Hematopoietic multipotent progenitor cell (in vitro differentiated cells): ENCODE results near the gene MAPKAPK2. TPM values are rescaled to one million over a fixed set of nuclear protein-coding genes. Genes with fewer than 3 reads are reported as not detected.
"Not testable (repeated sequence)": the region's sequence is repeated elsewhere in the genome, so short reads cannot be mapped to it uniquely, and the experiment has no call there.

Experiments
- DNase-seq, 3 donors: peaks; one replicate each; pipeline ENCODE4 v3.0.0-alpha.2; 2011 to 2015; ENCODE audit warnings: low read depth in 2 of 3, low spot score in 2 of 3
- total RNA-seq: library from RNA; depleted of rRNA; stranded (reverse); fragments of >200 nt; gene quantifications from one replicate; pipeline ENCODE4 v1.2.3, GENCODE V29; 2012

The MAPKAPK2 gene
- total RNA-seq, result 56.3 TPM

DNA sequence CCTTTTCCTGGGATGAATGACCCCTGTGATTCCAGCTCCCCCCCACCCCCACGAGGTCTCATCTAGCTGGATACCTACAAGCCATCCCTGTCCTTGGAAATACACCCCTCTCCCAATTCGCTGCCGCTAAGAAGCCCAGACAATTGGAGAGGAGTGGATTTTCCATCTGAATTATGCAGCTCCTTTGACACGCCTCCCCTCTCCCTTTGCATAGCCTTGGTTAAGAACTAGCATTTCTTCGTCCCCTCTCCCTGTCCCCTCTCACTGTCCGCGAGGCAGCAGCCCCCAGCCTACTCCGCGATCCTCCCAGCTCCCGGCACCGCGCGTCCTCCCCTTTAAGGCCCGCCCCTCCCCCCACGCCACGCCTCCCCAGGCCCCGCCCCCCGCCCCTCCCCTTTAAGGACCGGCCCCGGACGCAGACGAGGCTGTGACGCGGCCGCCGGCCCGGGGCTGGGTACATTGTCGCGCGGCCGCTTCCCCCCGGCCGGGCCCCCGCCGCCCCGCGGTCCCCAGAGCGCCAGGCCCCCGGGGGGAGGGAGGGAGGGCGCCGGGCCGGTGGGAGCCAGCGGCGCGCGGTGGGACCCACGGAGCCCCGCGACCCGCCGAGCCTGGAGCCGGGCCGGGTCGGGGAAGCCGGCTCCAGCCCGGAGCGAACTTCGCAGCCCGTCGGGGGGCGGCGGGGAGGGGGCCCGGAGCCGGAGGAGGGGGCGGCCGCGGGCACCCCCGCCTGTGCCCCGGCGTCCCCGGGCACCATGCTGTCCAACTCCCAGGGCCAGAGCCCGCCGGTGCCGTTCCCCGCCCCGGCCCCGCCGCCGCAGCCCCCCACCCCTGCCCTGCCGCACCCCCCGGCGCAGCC is at the start of gene MAPKAPK2:
MAPKAPK2 (plus strand) TSS at position 428 of the 856 bp plus-strand sequence; CDS start at position 753, 325 bp downstream.
- DNase-seq, result peak; percentile 57 to 82 (median 75)

DNA sequence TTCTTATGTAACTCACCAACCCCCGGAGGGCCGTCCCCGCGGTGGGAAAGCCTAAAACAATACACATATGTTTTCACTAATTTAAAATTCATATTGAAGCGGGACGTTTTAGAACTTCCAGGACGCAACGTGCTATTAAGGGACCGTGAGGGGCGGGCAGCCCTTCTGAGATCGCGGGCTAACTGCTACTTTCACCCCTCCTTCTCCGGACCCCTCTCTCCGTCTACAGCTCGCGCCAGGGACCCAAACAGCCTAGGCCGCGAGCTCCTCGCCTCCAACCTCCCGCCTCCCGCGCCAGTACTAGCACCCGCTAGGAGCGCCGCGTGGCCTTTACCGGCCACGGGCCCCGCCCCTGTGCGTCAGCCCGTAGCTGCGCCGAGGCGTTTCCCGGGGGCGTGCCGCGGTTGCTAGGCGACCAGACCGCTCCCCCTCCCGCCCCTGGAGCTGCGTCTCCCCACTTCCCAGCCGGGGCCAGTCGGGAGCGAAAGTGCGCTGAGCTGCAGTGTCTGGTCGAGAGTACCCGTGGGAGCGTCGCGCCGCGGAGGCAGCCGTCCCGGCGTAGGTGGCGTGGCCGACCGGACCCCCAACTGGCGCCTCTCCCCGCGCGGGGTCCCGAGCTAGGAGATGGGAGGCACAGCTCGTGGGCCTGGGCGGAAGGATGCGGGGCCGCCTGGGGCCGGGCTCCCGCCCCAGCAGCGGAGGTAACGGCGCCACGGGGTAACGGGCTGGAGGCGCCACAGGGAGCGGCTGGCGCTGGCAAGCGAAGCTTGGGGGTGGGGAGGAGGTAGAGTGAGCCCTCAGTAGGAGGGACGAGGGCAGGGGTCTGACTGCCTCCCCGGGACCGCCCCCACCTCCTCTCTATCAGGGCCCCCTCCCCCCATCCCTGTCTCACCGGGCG is 49.4 kb upstream of the MAPKAPK2 start, which contains the start of gene DYRK3:
DYRK3 (plus strand) TSS at position 457 of the 898 bp plus-strand sequence; CDS start at position 625, 168 bp downstream.
- DNase-seq, result peak; percentile 74 to 90 (median 88)

DNA sequence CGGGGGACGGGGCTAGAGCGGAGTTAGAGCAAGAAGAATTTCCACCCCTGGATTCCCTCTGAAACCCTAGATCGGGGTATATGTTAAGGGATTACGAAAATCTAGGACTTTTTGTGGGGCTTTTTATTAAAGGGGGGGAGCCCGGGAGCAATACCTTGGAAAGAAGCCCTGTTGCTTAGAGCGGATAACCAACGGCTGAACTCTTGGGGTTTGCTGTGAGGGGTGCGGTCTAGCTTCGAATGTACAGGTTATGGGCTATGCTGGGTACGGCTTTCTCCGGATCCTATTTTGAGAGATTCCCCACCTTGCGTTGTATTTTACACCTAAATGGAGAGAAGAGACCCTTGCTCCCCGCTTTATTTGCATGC is 48.7 kb upstream of the MAPKAPK2 start:
- no peak for DNase-seq

DNA sequence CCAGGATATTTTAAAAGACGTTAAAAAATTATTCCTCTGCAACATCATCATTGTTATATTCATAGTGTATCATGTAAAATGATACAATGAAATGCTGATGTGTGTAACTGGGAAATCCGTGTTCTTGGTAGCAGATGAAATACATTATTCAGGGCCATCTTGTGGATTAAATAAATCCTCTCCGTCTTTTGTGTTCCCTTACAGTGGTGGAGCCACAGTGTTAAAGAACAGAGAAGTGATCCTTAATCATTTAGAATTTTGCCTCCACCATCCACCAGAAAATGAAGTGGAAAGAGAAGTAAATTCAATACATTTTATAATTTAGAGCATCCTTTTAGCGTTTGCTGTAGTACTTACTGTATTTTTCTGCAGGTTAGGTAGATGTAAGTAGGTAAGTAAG is 48.0 kb upstream of the MAPKAPK2 start:
- no peak for DNase-seq

DNA sequence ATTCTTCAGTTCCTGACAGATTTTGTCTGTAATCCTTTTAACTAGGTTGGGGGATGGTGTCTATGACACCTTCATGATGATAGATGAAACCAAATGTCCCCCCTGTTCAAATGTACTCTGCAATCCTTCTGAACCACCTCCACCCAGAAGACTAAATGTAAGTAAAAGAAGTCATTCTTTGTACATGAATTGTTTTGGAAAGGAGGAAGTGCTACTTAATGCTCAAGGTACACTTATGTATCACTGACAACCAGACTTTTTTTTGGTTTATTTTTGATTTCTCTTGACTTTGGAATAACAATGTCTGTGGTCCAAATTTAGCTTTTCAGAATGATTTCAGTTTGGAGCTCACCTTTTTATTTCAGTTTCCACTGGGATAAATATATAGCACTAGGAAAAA is 47.1 kb upstream of the MAPKAPK2 start:
- no peak for DNase-seq

DNA sequence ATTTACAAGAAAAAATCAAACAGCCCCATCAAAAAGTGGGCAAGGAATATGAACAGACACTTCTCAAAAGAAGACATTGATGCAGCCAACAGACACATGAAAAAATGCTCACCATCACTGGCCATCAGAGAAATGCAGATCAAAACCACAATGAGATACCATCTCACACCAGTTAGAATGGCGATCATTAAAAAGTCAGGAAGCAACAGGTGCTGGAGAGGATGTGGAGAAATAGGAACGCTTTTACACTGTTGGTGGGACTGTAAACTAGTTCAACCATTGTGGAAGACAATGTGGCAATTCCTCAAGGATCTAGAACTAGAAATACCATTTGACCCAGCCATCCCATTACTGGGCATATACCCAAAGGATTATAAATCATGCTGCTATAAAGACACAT is 42.6 kb upstream of the MAPKAPK2 start:
- DNase-seq, result not testable (repeated sequence)

DNA sequence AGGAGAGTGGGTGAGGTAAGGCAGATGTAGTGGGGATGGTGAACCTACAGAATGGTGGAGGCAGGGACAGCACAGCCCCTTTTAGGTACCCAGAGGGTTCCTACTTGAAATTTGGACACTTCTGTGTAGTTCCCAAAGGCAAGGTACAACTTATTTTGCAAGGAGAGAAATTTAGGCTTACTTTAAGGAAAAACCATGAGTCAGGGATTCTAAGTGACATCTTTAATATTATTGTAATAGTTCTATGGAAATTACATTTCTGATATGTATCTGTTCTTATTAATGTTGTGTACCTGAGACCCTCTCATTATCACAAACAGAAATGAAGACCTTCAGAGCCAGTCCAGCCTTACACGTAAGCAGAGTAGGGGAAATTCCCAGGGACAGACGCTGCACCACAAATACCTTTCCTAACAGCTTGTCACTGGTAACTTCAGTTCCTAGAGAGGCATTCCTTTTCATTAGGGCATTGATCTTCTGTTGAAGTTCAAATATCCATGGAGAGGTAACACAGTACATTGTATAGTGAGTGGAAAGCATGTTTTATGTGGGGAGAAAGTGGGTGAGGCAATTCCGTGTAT is 41.5 kb upstream of the MAPKAPK2 start:
- DNase-seq, result no peak

DNA sequence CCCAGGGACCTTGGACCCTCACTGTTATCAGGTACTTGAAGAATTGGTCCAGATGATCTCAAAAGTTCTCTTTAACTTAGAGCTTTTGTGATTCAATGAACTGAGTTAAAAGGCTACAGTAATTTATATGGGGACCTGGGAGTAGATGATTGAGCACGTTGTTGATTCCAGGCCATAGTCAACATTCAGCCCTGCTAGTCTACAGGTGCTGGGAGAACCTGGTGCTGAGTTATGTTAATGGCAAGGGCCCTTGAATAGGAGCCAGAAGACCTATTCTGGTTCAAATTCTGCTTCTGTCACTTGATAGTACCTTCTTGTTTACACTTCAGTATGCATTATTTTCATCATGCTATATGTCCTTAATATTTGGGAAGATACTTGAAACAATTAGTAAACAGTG is 38.2 kb upstream of the MAPKAPK2 start:
- no peak for DNase-seq

DNA sequence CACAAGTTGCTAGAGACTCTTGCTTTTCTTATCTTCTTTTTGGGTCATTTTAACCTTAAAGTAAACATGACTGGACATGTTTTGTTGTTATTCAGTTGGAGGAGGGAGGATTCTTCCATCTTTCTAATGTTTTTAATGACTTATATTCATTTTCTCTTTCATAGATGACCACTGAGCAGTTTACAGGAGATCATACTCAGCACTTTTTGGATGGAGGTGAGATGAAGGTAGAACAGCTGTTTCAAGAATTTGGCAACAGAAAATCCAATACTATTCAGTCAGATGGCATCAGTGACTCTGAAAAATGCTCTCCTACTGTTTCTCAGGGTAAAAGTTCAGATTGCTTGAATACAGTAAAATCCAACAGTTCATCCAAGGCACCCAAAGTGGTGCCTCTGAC is 37.5 kb upstream of the MAPKAPK2 start:
- DNase-seq, result no peak

DNA sequence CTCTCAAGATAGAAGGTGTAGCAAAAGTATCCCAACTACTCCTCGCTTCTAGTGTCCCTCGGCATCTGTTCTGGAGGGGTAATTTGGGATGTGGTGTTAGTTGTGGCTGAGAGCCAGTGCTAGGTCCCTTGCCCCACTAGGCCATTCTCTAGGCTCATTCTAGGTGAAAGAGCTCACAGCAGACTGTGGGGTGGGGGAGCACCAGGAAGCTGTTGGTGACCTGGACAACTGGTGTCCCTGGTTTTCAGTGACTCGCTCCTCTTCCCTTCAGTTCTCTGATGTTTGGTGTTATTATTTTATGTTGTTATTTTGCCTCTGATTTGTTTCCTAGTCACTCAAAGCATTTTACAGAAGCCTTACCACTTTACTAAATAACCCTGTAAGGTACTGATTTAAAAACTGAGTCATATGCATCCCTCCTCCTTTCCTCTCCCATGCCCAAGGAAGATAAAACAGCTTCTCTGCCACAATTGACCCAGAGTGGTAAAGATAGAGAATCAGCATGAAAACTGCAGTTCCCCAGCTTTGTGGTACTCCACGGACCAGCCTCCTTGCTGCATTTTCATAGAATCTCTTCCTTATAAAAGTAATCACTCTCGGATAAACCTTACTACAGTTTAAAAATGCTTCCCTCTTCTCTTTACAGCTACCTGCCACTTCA is 35.3 kb upstream of the MAPKAPK2 start:
- no peak for DNase-seq

DNA sequence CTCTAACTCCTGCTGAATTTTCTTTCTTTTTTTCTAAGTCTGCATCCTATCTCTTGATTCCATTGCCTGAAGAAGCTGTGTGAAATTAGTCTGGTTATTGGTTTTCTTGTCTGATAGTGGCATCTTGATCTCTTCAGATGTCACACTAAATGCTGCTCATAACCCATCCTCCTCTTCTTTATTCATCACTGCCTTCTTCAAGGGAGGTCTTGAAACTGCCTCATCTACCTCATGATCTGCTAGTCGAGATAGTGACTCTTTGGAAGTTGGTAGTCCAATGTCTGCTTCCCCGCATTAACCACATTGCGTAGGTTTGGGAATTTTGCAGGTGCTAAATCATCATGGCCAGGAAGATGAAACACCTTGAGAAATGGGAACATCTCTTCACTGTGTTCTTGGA is 33.7 kb upstream of the MAPKAPK2 start:
- no peak for DNase-seq

DNA sequence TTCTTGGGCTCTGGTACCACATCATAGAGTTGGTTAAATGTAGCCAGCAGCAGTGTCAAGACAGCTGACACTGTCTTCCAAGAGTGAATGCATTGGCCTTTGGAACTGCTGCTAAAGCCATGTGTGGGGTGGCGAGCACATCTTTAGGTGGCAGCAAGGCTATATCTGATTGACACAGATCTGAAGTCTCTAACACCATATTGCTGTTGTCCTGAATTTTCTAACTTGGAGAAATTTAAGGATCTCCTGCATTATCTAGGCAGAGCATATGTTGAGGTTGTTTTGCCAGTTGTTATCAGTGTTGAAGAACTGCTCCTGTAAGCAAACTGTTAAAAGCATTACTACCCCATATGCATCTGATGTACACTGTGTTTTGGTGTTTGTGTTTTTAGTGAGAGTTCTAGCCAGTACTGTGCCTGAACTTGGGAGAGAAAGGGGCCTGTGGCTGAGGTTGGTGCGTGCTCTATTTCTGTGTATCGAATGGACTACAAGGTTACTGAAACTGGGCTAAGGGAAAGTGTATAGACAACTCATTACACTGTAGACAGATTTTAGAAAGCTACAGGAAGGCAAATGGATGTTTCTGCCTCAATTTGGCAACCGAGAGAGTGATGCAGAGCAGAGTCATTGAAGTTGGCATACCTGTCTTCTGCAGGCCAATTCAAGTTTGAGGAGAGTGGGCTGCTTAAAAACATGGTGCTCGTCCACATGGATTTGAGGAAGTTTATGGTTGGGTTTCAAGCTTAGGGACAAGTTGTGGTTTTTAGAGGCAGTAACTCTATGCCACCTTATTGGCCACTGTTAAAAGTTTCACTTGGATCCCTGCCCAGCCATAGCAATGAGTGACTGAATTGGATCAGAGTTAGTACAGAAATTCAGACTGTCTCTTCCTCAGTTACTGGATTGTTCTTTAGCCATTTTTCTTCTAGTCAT is 32.5 kb upstream of the MAPKAPK2 start:
- DNase-seq, result peak in 1 of 3 donors; percentile 50

DNA sequence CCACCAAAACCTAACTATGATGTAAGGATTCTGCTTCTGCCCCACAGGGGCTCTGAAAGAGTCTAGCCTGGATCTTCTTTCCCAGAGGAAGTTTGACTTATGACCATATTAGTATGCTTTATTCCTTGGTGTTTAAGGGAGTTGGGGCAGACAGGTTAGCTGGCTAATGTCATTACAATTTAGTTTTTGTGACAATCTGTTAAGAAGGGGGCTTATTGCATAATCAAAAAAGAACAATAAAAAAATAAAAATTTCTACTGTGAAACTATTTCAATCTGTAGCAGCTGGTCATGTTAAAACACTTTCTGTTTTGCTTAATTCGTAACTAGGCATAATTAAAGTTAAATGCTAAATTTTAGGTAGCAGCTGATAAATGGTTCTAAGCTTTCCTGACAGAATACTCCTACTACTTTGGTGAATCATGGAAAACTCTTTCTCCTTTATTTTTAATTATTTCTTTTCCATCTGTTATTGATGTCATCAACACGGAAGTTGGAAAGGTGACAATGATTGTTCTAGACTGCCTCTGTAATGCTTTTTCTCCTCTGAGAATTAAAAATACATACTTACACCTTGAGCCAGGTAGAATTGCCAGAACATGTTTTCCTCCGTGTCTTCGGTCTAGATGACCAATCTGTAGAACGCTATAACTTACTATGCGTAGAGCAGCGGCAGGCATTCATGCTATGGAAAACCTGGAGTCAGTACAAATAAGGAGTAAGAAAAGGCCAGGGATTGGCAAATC is 30.8 kb upstream of the MAPKAPK2 start:
- DNase-seq, result no peak

DNA sequence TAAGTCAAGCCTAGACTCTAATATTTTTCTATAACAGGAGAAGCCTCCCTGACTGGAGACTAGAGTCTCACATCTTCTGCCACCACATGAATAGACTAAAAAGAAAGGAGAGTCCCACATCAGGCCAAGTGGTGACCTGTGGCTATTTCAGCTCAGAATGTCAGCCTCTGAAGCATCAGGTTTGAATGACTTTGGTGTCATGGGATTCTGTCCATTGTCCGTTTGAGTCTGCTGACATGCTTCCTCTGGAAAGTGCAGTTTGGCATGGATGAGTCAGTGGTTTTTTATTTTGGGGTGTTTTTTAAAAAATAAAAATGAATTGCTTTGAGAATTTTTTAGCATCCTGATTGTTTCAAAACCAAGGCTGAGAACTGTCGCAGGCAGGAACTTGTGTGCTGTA is 29.9 kb upstream of the MAPKAPK2 start:
- DNase-seq, result no peak

DNA sequence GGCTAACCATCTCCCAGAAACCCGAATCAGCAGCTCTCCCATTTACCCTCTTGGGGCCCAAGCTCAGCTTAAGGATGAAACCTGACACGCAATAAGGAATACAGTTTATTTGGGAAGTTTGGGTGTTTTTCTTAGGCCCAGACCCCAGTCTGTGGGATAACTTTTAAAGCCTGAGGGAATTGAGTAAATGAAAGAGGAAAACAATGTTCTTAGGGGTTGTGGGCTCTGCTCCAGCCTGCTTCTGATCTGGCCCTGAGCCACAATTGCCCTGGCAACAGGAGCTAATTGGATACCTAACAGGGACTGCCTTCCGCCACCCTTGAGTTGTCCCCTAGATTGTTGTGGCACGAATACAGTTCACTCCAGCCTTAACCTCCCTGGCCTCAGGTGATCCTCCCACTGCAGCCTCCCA is 29.2 kb upstream of the MAPKAPK2 start:
- no peak for DNase-seq

DNA sequence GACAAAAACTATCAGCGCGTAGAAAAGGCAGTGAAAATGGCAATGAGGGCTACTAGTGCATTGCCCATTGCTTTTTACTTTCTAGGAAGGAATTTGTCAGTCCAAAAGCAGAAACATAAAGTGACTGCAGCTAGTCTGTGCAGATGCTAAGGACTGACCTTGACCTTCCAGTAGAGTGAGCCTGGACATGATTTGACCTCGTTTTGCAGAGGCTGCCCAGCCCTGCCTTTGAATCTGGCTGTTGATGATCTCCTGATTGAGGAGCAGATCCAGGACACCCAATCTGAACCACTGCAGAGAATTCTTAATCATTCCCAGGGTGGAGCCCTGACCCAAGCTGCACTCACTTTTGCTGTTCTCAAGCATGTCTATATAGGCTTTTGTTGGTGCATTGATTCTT is 27.8 kb upstream of the MAPKAPK2 start:
- no peak for DNase-seq

DNA sequence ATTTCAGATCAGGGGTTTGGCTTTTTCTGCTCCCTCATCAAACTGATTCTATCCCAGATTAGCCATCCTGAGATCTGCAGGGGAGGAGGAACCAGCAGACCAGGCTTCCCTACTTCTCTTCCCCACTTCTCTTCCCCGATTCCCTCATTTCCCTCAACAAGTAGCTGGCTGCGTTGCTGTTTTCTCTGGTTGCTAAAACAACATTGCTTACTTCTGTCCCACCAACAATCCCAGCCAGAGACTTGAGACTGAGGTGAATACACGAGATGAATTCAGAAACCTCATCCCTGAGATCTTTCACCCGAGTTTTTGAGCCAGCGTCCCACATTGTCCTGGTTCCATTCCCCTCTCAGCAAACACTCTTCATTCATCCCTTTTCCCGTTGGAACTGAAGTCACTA is 27.0 kb upstream of the MAPKAPK2 start:
- DNase-seq, result no peak

DNA sequence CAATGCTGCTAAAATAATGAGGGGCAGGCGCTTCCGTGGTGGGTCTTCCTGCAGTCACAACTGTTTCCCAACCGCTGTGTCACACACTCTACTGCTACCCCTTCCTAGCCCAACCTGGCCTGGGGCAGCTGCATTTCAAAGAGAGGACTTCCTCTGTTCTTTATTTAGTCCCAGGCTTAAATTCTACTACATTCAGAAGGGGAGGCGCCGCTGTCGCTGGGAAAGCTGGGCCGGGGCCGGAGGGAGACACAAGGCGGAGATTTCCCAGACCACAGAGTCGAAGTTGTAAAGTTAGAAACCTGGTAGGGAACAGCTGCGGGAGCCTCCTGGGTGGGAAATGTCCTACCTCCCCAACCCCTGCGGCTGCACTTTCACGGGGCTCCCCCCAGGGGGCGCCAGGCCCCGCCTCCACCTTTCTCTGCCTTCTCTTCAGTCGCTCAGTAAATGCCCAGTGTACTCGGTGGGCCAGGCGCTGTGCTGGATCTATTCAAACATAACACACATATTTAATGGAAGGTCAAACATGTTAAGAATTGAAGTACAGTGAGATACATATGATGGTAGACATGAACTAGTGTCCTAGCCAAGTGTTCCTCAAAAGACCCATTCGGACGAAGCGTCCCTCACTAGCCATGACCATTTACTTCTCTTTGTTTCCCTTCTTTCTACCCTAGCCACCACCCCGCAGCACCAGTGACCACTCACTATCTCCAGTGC is 26.3 kb upstream of the MAPKAPK2 start:
- peak in 2 of 3 donors; percentile 61 to 87 for DNase-seq
